ENCODE measurements around the gene ADAMTS12.

Gene ADAMTS12

GRCh38 chr5:33675958-33676464 lies 215.8 kb downstream of the ADAMTS12 start:
- in situ Hi-C loops (cut with MboI; ENCODE audit: low sequenced_read_pairs), result no loop called here

- in situ Hi-C loops (cut with MboI; ENCODE audit: low sequenced_read_pairs), result no loop called here
Observed at GRCh38 chr5:33671700-33672291, 220.0 kb downstream of the ADAMTS12 start.

GRCh38 chr5:33662722-33663427 lies 228.9 kb downstream of the ADAMTS12 start:
- in situ Hi-C loops (cut with MboI; ENCODE audit: low sequenced_read_pairs), result no loop called here

GRCh38 chr5:33659526-33660169 lies 232.1 kb downstream of the ADAMTS12 start:
- in situ Hi-C loops (cut with MboI; ENCODE audit: low sequenced_read_pairs), result no loop called here

GRCh38 chr5:33657804-33658440 lies 233.9 kb downstream of the ADAMTS12 start:
- in situ Hi-C loops (cut with MboI; ENCODE audit: low sequenced_read_pairs), result no loop called here

- in situ Hi-C loops (cut with MboI; ENCODE audit: low sequenced_read_pairs), result no loop called here
Observed at GRCh38 chr5:33657176-33657575, 234.6 kb downstream of the ADAMTS12 start.

GRCh38 chr5:33650911-33651310 lies 240.9 kb downstream of the ADAMTS12 start:
- in situ Hi-C loops (cut with MboI; ENCODE audit: low sequenced_read_pairs), result no loop called here

- in situ Hi-C loops (cut with MboI; ENCODE audit: low sequenced_read_pairs), result no loop called here
Observed at GRCh38 chr5:33649549-33650482, 242.0 kb downstream of the ADAMTS12 start.

GRCh38 chr5:33641744-33642505 lies 249.9 kb downstream of the ADAMTS12 start:
- in situ Hi-C loops (cut with MboI; ENCODE audit: low sequenced_read_pairs), result no loop called here

- in situ Hi-C loops (cut with MboI; ENCODE audit: low sequenced_read_pairs), result no loop called here
Observed at GRCh38 chr5:33639474-33639873, 252.3 kb downstream of the ADAMTS12 start.

GRCh38 chr5:33637011-33637410 lies 254.8 kb downstream of the ADAMTS12 start:
- in situ Hi-C loops (cut with MboI; ENCODE audit: low sequenced_read_pairs), result no loop called here

GRCh38 chr5:33635582-33635981 lies 256.2 kb downstream of the ADAMTS12 start:
- in situ Hi-C loops (cut with MboI; ENCODE audit: low sequenced_read_pairs), result no loop called here

GRCh38 chr5:33633699-33634098 lies 258.1 kb downstream of the ADAMTS12 start:
- in situ Hi-C loops (cut with MboI; ENCODE audit: low sequenced_read_pairs), result no loop called here

GRCh38 chr5:33631786-33632185 lies 260.0 kb downstream of the ADAMTS12 start:
- in situ Hi-C loops (cut with MboI; ENCODE audit: low sequenced_read_pairs), result no loop called here

- in situ Hi-C loops (cut with MboI; ENCODE audit: low sequenced_read_pairs), result no loop called here
Observed at GRCh38 chr5:33631139-33631538, 260.7 kb downstream of the ADAMTS12 start.

GRCh38 chr5:33629999-33630398 lies 261.8 kb downstream of the ADAMTS12 start:
- in situ Hi-C loops (cut with MboI; ENCODE audit: low sequenced_read_pairs), result no loop called here

- in situ Hi-C loops (cut with MboI; ENCODE audit: low sequenced_read_pairs), result no loop called here
Observed at GRCh38 chr5:33628796-33629195, 263.0 kb downstream of the ADAMTS12 start.

- in situ Hi-C loops (cut with MboI; ENCODE audit: low sequenced_read_pairs), result no loop called here
Observed at GRCh38 chr5:33621514-33621913, 270.3 kb downstream of the ADAMTS12 start.

GRCh38 chr5:33614039-33614438 lies 277.8 kb downstream of the ADAMTS12 start:
- in situ Hi-C loops (cut with MboI; ENCODE audit: low sequenced_read_pairs), result no loop called here

- in situ Hi-C loops (cut with MboI; ENCODE audit: low sequenced_read_pairs), result no loop called here
Observed at GRCh38 chr5:33612386-33612785, 279.4 kb downstream of the ADAMTS12 start.

Data from HL-60/S4 treated with retinoic acid at 250 ng/mL for 4 days and 3 days (cell line).